Measurements from ENCODE around the gene PPP1R12C.

GRCh38 chr19:55096061-55096701 is 21.3 kb downstream of the PPP1R12C start:
- no peak for TF ChIP-seq EZH2 (IDR thresholded peaks at IDR 0.05; ENCODE audit: insufficient read depth, poor library complexity, severe bottlenecking)
- no peak for TF ChIP-seq EZH2phosphoT487 (IDR thresholded peaks at IDR 0.05; ENCODE audit: insufficient read depth, low read depth)

Data from GM23248 (cell line).